Erythroblast (primary cell): ENCODE data around the gene LRRC63.

Experiments used
- GATA1 ChIP-seq: IDR thresholded peaks from 2 replicates; pipeline ENCODE4 v1.6.1; 2011; ENCODE audit warnings: low read depth, mild to moderate bottlenecking, control low read depth, low read length, moderate library complexity
- POLR2A ChIP-seq: IDR thresholded peaks from 2 replicates; pipeline ENCODE4 v1.6.1; 2011; ENCODE audit warnings: mild to moderate bottlenecking, low read length

- TF ChIP-seq POLR2A, result no peak
- TF ChIP-seq GATA1, result no peak
Observed at GRCh38 chr13:46168341-46168740, 43.4 kb upstream of the LRRC63 start.
